ENCODE data around the gene NR2F1.

NR2F1 gene

DNA sequence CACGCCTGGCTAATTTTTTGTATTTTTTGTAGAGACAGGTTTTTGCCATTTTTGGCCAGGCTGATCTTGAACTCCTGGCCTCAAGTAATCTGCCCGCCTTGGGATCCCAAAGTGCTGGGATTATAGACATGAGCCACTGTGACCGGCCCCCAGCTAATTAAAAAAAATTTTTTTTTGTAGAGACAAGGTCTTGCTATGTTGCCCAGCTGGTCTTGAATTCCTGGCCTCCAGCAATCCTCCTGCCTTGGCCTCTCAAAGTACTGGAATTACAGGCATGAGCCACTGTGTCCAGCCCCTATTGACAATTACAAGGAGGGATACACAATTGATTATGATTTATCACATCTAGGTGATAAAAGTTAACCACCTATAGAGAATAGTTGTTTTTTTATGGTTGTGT lies 59.5 kb downstream of the NR2F1 start:
- H3K4me1 Mint-ChIP-seq = no peaks in the 10 kb centered on the region
- H3K9me3 Mint-ChIP-seq = no peaks in the 10 kb centered on the region
- DNase-seq (no peak), ATAC-seq (replicated peaks) (no peak)
- no peaks in the 10 kb centered on the region for H3K36me3 Mint-ChIP-seq
- no peaks in the 10 kb centered on the region for H3K27me3 Mint-ChIP-seq
- no peak overlapping the region for H3K4me3 Mint-ChIP-seq
- H3K27ac Mint-ChIP-seq = no peak overlapping the region
